GM18519 (cell line): ENCODE results near the gene HEXD.
"Not testable (repeated sequence)": the region's sequence is repeated elsewhere in the genome, so short reads cannot be mapped to it uniquely, and the experiment has no call there.

Source experiments
- ATAC-seq: cut with Tn5 transposase; IDR thresholded peaks from one replicate; pipeline ENCODE4 v1.9.1; 2021; ENCODE audit warnings: mild to moderate bottlenecking, moderate library complexity; ENCODE audit not compliant: unreplicated experiment, low FRiP score

HEXD gene

DNA sequence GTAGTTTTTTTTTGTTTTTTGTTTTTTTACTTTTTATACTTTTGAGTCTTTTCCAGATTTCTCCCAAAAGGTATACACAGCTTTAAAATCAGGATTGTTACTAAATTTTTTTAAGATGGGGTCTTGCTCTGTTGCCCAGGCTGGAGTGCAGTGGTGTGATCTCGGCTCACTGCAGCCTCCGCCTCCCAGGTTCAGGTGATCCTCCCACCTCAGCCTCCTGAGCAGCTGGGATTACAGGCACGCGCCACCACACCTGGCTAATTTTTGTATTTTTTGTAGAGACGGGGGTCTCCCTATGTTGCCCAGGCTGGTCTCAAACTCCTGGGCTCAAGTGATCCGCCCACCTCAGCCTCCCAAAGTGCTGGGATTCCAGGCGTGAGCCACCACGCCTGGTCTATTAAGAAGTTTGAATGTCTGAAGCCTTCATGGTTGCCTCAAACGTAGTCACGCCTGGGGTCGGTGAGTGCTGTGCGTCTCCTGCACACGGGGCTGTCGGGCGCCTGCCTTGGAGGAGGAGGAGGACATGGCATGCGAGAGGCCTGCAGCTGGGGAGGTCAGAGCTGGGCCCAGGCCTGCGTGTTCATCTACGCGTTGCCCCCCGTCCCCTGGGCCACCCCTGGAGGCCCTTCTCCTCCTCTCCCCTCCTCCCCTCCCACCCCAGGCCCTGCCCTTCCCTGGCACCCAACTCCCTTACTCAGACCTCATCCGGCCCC is 35.8 kb upstream of the HEXD start:
- not testable (repeated sequence) for ATAC-seq

GRCh38 chr17:82382933-82383255 is 35.3 kb upstream of the HEXD start:
- no peak for ATAC-seq

GRCh38 chr17:82383411-82383810 is 34.7 kb upstream of the HEXD start:
- no peak for ATAC-seq

GRCh38 chr17:82384051-82384729 is 34.0 kb upstream of the HEXD start:
- ATAC-seq: no peak

DNA sequence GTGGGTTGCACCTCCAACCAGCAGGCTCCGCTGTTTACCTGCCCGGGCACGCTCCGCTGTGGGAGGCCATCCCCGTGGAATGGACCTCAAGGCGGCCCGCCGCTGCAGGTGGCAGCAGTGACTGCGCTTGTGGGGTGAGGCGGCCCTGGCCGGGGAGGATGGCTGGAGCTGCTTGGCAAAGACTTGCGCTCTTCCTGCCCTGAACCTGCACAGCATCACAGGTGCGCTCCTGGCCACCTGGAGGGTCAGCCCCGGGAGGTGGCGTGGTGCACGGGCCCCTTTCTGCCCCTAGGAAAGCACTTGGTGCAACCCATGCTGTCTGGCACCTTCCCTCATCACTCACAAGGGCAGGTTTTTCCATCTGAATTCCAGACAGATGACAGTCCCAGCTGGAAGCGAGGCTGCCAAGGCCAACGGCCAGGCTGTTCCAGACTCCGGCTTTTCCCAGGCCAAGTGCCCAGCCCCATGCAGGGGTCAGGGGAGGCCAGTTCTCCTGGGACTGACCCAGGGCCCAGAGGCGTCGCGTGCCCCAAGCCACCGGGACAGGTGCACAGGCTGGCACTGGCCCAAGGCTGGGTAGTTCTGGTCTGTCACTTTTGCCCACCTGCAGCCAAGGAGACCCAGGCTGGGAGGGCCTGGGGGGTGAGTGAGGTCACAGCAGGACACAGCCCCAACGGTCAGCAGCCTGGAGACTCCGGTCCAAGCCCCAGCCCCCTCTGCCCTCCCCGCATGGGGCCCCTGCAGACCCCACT is 33.2 kb upstream of the HEXD start:
- ATAC-seq: no peak

- no peak for ATAC-seq
Measured at GRCh38 chr17:82385559-82386254, 32.4 kb upstream of the HEXD start.

DNA sequence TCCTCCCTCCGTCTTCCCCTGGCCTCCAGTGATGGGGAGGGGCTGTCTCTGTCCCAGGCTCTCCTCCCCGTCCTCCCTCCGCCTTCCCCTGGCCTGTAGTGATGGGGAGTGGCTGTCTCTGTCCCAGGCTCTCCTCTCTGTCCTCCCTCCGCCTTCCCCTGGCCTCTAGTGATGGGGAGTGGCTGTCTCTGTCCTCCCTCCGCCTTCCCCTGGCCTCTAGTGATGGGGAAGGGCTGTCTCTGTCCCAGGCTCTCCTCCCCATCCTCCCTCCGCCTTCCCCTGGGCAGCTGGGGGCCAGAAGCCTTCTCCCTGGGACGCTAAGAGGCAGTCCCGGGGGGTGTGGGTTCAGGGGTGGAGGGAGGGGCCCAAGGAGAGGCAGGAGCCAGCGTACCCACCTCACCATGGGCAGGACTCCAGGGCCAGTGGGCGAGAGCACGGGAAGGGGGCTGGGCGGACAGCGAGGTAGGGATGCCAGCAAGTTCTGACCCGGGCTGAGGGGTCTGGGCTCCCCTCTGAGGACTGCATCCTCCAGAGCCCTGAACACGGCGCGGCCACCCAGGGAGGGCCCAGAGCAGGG is 31.8 kb upstream of the HEXD start:
- ATAC-seq: no peak

DNA sequence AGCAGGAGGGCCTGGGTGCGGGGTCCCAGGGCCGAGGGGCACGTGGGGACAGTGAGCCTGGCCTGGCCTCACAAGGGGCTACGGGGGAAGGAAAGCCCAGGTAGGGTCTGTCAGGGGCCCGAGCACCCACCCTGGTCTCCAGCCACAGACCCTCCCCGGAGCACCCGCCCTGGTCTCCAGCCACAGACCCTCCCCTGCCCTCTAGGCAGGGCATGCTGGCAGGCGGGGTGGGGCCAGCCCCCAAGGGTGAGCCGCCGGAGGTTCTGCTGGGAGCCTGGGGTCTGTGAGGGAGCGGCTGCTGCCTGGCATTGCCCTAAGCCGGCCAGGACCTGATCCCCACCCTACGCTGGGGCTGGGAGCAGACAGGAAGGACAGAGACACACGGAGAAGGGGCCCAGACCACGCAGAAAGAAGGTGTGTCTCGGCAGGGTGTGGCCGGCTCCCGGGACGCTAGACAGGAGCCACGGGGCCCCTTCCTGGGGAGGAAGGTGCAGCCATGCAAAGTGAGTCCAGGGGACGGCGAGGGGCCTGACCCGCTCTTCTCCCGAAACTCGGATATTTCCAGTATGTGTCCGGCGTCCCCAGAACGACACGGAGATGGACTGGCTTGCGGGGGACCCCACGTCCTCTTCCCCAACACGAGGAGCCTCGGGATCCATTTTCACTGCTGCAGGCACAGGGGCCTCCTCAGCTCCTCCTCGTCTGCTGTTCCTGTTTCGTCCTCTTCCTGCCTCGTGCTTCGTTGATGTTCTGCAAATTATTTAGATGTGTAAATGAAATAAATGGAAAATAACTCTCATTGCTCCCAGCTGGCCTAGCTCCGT is 31.1 kb upstream of the HEXD start:
- ATAC-seq: no peak

DNA sequence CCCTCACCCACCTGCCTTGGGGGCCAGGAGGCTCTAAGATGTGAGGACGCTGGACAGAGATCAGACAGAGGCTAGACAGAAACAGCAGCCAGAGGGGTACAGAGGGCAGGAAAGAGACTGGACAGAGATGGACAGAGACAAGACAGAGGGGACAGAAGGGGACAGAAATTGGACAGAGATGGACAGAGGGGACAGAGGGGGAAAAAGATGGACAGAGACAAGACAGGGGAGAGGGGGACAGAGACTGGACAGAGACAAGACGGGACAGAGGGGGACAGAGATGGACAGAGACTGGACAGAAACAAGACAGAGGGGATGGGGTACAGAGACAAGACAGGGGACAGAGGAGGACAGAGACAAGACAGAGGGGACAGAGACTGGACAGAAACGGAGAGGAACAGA is 30.4 kb upstream of the HEXD start:
- ATAC-seq: no peak

GRCh38 chr17:82388223-82388921 is 29.8 kb upstream of the HEXD start:
- ATAC-seq: no peak

DNA sequence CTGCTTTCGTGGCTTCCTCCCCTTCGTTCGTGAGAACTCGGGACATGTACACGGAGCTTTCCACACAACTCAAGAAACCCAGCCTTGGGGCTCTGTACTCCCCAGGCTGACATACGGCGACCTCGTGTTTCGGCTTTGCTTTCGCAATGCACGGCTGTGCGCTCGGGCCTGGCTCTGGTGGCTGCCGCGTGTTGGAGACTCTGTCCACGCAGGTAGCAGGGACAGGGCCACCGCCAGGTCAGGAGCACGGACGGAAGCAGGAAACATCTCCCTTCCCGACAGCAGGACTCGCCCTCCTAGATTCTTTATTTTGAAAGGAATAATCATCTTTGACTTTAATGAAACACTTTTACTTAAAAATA is 29.2 kb upstream of the HEXD start:
- ATAC-seq: no peak

DNA sequence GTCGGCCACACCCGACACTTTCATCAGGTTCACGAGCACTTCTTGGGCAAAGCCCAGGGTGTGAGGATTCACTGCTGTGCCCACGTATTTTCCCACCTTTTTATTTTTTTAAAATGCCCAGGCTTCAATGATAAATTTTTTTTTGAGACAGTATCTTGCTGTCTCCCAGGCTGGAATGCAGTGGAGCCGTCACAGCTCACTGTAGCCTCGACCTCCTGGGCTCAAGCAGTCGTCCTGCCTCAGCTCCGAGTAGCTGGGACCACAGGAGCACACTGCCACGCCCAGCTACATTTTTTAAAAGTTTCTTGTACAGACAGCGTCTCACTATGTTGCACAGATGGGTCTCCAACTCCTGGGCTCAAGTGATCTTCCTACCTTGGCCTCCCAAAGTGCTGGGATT is 28.8 kb upstream of the HEXD start:
- no peak for ATAC-seq

DNA sequence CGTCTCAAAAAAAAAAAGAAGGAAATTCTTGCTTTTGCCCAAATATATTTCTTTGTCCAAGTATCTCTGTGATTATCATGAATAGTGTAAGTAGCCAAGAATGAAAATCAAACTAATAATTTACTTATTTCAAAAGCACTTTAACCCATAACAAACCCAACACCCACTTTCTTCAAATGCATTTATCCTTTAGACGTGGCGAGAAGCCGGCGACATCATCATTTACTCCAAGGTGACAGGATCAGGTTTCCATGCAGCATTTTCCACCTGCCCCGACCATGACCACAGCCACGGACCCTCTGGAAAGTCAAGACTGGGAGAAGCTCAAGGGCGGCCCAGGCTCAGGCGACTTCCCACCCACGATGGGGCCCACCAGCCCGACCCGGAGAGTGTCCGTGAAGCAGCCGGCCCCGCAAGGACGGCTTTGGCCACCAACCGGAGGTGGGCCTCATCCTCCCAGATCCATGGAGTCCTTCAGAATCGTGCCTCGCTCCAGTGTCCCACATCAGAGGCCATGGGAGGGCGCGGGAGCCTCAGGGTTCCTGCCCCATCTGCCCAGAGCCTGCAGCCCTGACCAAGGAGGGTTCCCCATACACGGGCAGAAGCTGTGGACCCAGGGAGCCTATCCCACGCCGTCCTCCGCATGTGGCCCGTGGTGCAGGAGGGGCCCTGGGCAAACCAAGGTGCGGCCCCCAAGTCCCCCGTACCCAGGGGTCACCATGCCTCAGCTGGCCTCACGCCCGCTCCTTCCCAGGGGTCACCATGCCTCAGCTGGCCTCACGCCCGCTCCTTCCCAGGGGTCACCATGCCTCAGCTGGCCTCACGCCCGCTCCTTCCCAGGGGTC is 27.9 kb upstream of the HEXD start:
- ATAC-seq: no peak

DNA sequence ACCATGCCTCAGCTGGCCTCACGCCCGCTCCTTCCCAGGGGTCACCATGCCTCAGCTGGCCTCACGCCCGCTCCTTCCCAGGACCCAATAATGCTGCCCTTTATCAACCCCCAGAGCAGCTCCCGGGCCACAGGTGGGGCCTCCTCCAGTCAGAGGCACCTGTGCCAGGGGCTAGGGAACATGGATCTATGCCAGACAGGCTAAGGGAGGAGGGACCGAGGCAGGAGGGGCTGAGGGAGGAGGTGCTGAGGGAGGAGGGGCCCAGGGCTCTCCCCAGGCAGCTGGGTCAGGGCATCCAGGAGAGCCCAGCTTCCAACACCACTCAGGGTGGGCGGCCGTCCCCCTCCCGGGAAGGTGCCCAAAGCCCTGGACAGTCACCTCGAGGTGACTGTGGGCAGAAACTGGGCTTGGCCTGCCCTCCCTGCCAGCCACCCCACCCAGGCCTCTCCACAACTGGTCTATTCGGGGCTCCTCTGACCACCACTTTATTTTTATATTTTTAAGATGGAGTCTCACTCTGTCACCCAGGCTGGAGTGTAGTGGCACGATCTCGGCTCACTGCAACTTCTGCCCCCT is 27.2 kb upstream of the HEXD start:
- ATAC-seq: no peak

DNA sequence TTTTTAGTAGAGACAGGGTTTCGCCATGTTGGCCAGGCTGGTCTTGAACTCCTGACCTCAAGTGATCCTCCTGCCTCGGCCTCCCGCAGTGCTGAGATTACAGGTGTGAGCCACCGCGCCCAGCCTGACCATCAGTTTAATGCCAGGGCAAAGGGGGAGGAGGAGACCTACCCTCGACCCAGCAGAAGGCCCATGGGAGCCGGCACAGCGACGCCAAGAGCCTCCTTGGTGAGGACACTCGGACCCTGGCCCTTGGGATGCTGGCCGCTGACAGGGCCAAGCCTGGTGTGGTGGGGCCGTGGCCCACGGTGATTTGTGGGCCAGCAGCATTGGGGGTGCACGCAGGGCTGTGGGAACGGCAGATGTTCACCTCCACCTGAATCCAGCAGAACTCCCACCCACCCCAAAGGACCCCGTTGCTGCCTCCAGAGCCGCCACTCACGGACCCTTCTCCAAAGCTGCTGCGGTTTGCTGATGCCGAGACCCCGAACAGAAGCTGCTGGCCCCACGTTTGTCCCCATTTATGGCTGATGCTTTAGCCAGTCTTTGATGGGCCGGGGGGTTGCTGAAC is 26.6 kb upstream of the HEXD start:
- ATAC-seq: no peak

GRCh38 chr17:82392209-82392920 is 25.8 kb upstream of the HEXD start:
- no peak for ATAC-seq

DNA sequence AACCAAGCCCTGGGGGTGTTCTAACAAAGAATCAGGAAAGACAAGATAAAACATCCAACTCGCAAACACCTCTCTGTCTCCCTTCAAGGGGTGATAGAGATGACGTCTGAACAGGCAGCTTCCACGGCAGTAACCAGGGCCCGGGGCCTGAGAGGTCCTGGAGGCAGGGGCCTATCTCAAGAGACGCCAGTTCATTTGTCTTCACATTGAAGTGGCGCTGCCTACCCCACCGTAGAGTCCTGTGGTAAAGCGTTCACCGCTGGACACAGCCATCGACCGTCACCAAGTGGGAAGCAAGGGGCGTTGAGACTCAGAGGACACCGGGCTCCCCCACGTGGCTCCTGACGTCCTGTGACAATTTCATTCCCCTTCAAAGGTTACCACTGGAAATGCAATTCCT is 25.2 kb upstream of the HEXD start:
- no peak for ATAC-seq
